IMR-90 (cell line): ENCODE results near the gene LENEP. TPM values are rescaled to one million over a fixed set of nuclear protein-coding genes. Genes with fewer than 3 reads are reported as not detected.

Source experiments
- ATAC-seq: fragments of 200-7000 bp; cut with Tn5 transposase; 2 replicates; pipeline ENCODE4 v1.9.1; 2020; ENCODE audit warnings: low read depth, mild to moderate bottlenecking, moderate library complexity
- BruUV-seq: library from RNA; stranded (reverse); fragments of 400-500 nt; replicated peaks from 2 replicates; lab custom pipeline; 2021; lab: Mats Ljungman, UMichigan
- CTCF ChIA-PET: fragments of 300-600 bp; formaldehyde crosslinking; extraction: SDS; loops from one replicate; lab custom pipeline; 2021; ENCODE audit warnings: antibody characterized with exemption; lab: Yijun Ruan, JAX
- POLR2A ChIA-PET: fragments of 300-600 bp; sonication (Branson Sonifier 250); formaldehyde crosslinking; loops from one replicate; lab custom pipeline; 2022; ENCODE audit warnings: antibody characterized with exemption; ENCODE audit not compliant: unreplicated experiment; lab: Charles Lee
- DNase-seq: peaks from one replicate; pipeline ENCODE4 v3.0.0; 2013
- H2AFZ ChIP-seq: replicated peaks from 2 replicates; pipeline ENCODE3; 2013; ENCODE audit warnings: low read length, mild to moderate bottlenecking; ENCODE audit not compliant: poor library complexity
- H2AK5ac ChIP-seq: 2 replicates; pipeline ENCODE4 v1.6.1; 2013; ENCODE audit warnings: low read depth, low read length, inconsistent platforms
- H2AK9ac ChIP-seq: replicated peaks from 2 replicates; pipeline ENCODE3; 2013; ENCODE audit warnings: mild to moderate bottlenecking, low read depth, low read length, moderate library complexity; ENCODE audit not compliant: poor library complexity
- H2BK120ac ChIP-seq: 2 replicates; pipeline ENCODE4 v1.6.1; 2013; ENCODE audit warnings: low read depth, low read length, inconsistent platforms
- H2BK15ac ChIP-seq: 3 replicates; pipeline ENCODE4 v1.6.1; 2013; ENCODE audit warnings: low read depth, low read length, inconsistent platforms
- H2BK20ac ChIP-seq: 2 replicates; pipeline ENCODE4 v1.6.1; 2013; ENCODE audit warnings: low read depth, mild to moderate bottlenecking, inconsistent platforms, low read length, moderate library complexity
- H2BK5ac ChIP-seq: 2 replicates; pipeline ENCODE4 v1.6.1; 2013; ENCODE audit warnings: mild to moderate bottlenecking, low read depth, low read length, inconsistent platforms; ENCODE audit not compliant: poor library complexity, severe bottlenecking
- H3K14ac ChIP-seq: replicated peaks from 2 replicates; pipeline ENCODE4 v1.6.1; 2013; ENCODE audit warnings: low read depth, low read length, inconsistent platforms
- H3K18ac ChIP-seq: 2 replicates; pipeline ENCODE4 v1.6.1; 2013; ENCODE audit warnings: low read depth, low read length, control low read depth
- H3K23ac ChIP-seq: 2 replicates; pipeline ENCODE4 v1.6.1; 2013; ENCODE audit warnings: low read depth, low read length, inconsistent platforms
- H3K27ac ChIP-seq: 2 replicates; pipeline ENCODE4 v1.5.1; 2013; ENCODE audit warnings: mild to moderate bottlenecking, control low read depth, low read length; ENCODE audit not compliant: insufficient read depth
- H3K27me3 ChIP-seq: 2 replicates; pipeline ENCODE4 v1.6.1; 2013; ENCODE audit warnings: low read length; ENCODE audit not compliant: control insufficient read depth, insufficient read depth
- H3K36me3 ChIP-seq: 2 replicates; pipeline ENCODE4 v1.6.1; 2013; ENCODE audit warnings: low read length, mixed read lengths; ENCODE audit not compliant: control insufficient read depth, insufficient read depth
- H3K4ac ChIP-seq: 2 replicates; pipeline ENCODE4 v1.6.1; 2013; ENCODE audit warnings: low read depth, low read length, inconsistent platforms
- H3K4me1 ChIP-seq: 2 replicates; pipeline ENCODE4 v1.6.1; 2013; ENCODE audit warnings: low read length, mixed read lengths; ENCODE audit not compliant: control insufficient read depth, insufficient read depth
- H3K4me2 ChIP-seq: 2 replicates; pipeline ENCODE4 v1.6.1; 2013; ENCODE audit warnings: low read depth, mild to moderate bottlenecking, control low read depth, low read length, moderate library complexity
- H3K4me3 ChIP-seq: 2 replicates; pipeline ENCODE4 v1.5.1; 2013; ENCODE audit warnings: low read depth, mild to moderate bottlenecking, control low read depth, low read length, moderate library complexity; ENCODE audit not compliant: insufficient read depth
- H3K56ac ChIP-seq: 2 replicates; pipeline ENCODE4 v1.6.1; 2013; ENCODE audit warnings: low read length, inconsistent platforms; ENCODE audit not compliant: insufficient read depth; ENCODE audit errors: extremely low read depth
- H3K79me1 ChIP-seq, 2 experiments: 2 replicates each; pipeline ENCODE4 v1.6.1; 2013; ENCODE audit warnings: low read length in 2 of 2, inconsistent platforms in 1 of 2, low read depth in 1 of 2
- H3K9ac ChIP-seq: 2 replicates; pipeline ENCODE4 v1.6.1; 2013; ENCODE audit warnings: low read depth, low read length, control low read depth
- H3K9me1 ChIP-seq: 2 replicates; pipeline ENCODE4 v1.6.1; 2013; ENCODE audit warnings: low read length, inconsistent platforms; ENCODE audit not compliant: insufficient read depth
- H3K9me3 ChIP-seq: 2 replicates; pipeline ENCODE4 v1.6.1; 2013; ENCODE audit warnings: low read length; ENCODE audit not compliant: control insufficient read depth, insufficient read depth
- H4K20me1 ChIP-seq: 2 replicates; pipeline ENCODE4 v1.6.1; 2013; ENCODE audit warnings: low read length, inconsistent platforms; ENCODE audit not compliant: insufficient read depth
- H4K5ac ChIP-seq: 2 replicates; pipeline ENCODE4 v1.6.1; 2013; ENCODE audit warnings: mild to moderate bottlenecking, low read depth, low read length, control low read depth
- H4K8ac ChIP-seq, 2 experiments: 2 replicates each; pipeline ENCODE4 v1.6.1; 2013; ENCODE audit warnings: low read depth in 2 of 2, low read length in 2 of 2, control low read depth in 1 of 2, inconsistent platforms in 1 of 2
- H4K91ac ChIP-seq: 2 replicates; pipeline ENCODE4 v1.6.1; 2013; ENCODE audit warnings: low read depth, low read length, inconsistent platforms; ENCODE audit not compliant: insufficient read depth
- FOS ChIP-seq: fragments of 150-350 bp; IDR thresholded peaks from 2 replicates; pipeline ENCODE4 v1.6.1; 2016; ENCODE audit warnings: low read depth, low read length
- MAFK ChIP-seq: IDR thresholded peaks from 2 replicates; pipeline ENCODE4 v1.6.1; 2012; ENCODE audit warnings: low read depth, low read length, improper control_type of control experiment
- WGBS, 2 experiments: methylation state at CpG; one replicate each; pipeline versions ENCODE4 v1.1.5 to v1.1.7; 2013; ENCODE audit warnings: missing lambda C conversion rate in 2 of 2; ENCODE audit not compliant: insufficient read length in 1 of 2; ENCODE audit errors: extremely low coverage in 2 of 2; 5-methylcytosine and 5-hydroxymethylcytosine counted together
- dilution Hi-C: fragments of 300-500 bp; cut with HindIII; formaldehyde crosslinking; loops from one replicate; pipeline ENCODE4 v1.14.3; 2018; ENCODE audit warnings: low sequenced_read_pairs; ENCODE audit not compliant: unreplicated experiment
- in situ Hi-C: fragments of 300-500 bp; cut with MboI; formaldehyde crosslinking; loops from 3 replicates; pipeline ENCODE4 v1.14.3; 2019; ENCODE audit warnings: low sequenced_read_pairs, inconsistent platforms, mixed read lengths
- intact Hi-C: fragments of 100-400 bp; cut with micrococcal nuclease; formaldehyde crosslinking; loops from 2 replicates; pipeline ENCODE4 v1.10.0; 2022
- polyA plus RNA-seq, 3 experiments: library from polyadenylated mRNA; depleted of rRNA; stranded (reverse); fragments of >200 nt; gene quantifications; 2 replicates each; pipeline ENCODE4 v1.2.3, GENCODE V29; 2012; ENCODE audit warnings: low replicate concordance in 1 of 3
- total RNA-seq: library from RNA; depleted of rRNA; stranded (reverse); fragments of >200 nt; gene quantifications from 2 replicates; pipeline ENCODE4 v1.2.3, GENCODE V29; 2012

LENEP gene
- total and polyA plus RNA-seq, 2 of the 4 experiments (the other 2 are of a cell fraction): not detected

DNA sequence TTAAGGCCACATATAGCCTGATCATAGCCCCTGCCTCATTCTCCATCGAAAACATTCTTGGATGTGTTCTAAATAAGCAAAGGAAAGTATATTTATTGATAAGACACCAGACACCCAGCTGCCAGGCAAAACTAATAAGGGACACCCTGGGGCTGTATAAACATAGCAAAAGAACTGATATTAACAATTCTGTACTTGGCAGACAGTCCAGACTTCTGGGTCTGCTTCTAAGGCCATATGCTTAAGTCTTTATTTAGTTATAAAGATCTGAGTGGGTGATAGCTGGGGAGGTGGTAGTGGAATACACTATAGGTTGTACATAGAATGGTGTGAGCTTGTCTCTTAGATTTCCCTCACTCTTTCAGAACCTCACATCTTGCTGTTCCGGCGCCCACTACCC is 15.0 kb upstream of the LENEP start:
- no peaks in the 10 kb centered on the region for H3K36me3 ChIP-seq
- no peak overlapping the region for H2BK5ac ChIP-seq
- H3K27me3 ChIP-seq: no peaks in the 10 kb centered on the region
- no peak overlapping the region for H4K91ac ChIP-seq
- H4K20me1 ChIP-seq: no peaks in the 10 kb centered on the region
- H2BK120ac ChIP-seq: no peak overlapping the region
- H3K27ac ChIP-seq: no peak overlapping the region
- no peak overlapping the region for H3K9ac ChIP-seq
- no peaks in the 10 kb centered on the region for H3K9me1 ChIP-seq
- WGBS, 2 experiments: no CpG with 5 or more reads among the region's 3 CpGs
- no peak overlapping the region for H2BK15ac ChIP-seq
- no peak overlapping the region for H3K23ac ChIP-seq
- no peak for DNase-seq
- no peak overlapping the region for H3K18ac ChIP-seq
- no peaks in the 10 kb centered on the region; the same call in 1 of the 2 replicates for H3K4me1 ChIP-seq
- in situ Hi-C loops: no loop called here
- no peak overlapping the region for H2AK9ac ChIP-seq
- H4K8ac ChIP-seq: no peak overlapping the region
- BruUV-seq: no TSS peak
- peaks cover 1 to 35% of the 10 kb centered on the region in 2 experiments; a peak in 3 of 4 replicates for H3K79me1 ChIP-seq
- H3K4me3 ChIP-seq: no peak overlapping the region
- dilution Hi-C loops: no loop called here
- no peak overlapping the region for H3K4me2 ChIP-seq
- no peak overlapping the region for H2AK5ac ChIP-seq
- no peak for ATAC-seq
- H3K9me3 ChIP-seq: no peaks in the 10 kb centered on the region
- no peak overlapping the region for H2AFZ ChIP-seq
- intact Hi-C loops: loop anchor here (10.0 kb wide), 1 partner anchor 196 kb away; the partner anchor contains the start of genes KRTCAP2 and TRIM46
- POLR2A ChIA-PET: no interaction called here
- H3K14ac ChIP-seq: no peak overlapping the region
- no peak overlapping the region for H3K56ac ChIP-seq
- H3K4ac ChIP-seq: no peak overlapping the region
- CTCF ChIA-PET: no interaction called here
- H2BK20ac ChIP-seq: no peak overlapping the region
- TF ChIP-seq FOS (no peak), MAFK (no peak)
- H4K5ac ChIP-seq: no peak overlapping the region
